ENCODE results near the gene DOCK6.

The DOCK6 gene

GRCh38 chr19:11236324-11237301 is 25.7 kb downstream of the DOCK6 start:
- no peak for ATAC-seq
- no peak for TF ChIP-seq ZNF8 (CRISPR knock-in tag; IDR thresholded peaks at IDR 0.05)
- no peak for TF ChIP-seq ZFP3 (CRISPR knock-in tag; IDR thresholded peaks at IDR 0.05)
- no peak for TF ChIP-seq POU6F1 (CRISPR knock-in tag; IDR thresholded peaks at IDR 0.05; ENCODE audit: borderline replicate concordance, low read depth)
- no peak for TF ChIP-seq GLIS3 (CRISPR knock-in tag; IDR thresholded peaks at IDR 0.05)
- no peak for TF ChIP-seq SNAI2 (CRISPR knock-in tag; IDR thresholded peaks at IDR 0.05)
- TF ChIP-seq TOX (CRISPR knock-in tag; IDR thresholded peaks at IDR 0.05; ENCODE audit: borderline replicate concordance): no peak
- TF ChIP-seq TCF4 (CRISPR knock-in tag; IDR thresholded peaks at IDR 0.05; ENCODE audit: borderline replicate concordance): no peak
- TF ChIP-seq ZNF70 (CRISPR knock-in tag; IDR thresholded peaks at IDR 0.05): no peak
- no peak for TF ChIP-seq OSR1 (CRISPR knock-in tag; IDR thresholded peaks at IDR 0.05)
- no peak for TF ChIP-seq ZFP30 (CRISPR knock-in tag; IDR thresholded peaks at IDR 0.05)
- TF ChIP-seq, protein P1, sequence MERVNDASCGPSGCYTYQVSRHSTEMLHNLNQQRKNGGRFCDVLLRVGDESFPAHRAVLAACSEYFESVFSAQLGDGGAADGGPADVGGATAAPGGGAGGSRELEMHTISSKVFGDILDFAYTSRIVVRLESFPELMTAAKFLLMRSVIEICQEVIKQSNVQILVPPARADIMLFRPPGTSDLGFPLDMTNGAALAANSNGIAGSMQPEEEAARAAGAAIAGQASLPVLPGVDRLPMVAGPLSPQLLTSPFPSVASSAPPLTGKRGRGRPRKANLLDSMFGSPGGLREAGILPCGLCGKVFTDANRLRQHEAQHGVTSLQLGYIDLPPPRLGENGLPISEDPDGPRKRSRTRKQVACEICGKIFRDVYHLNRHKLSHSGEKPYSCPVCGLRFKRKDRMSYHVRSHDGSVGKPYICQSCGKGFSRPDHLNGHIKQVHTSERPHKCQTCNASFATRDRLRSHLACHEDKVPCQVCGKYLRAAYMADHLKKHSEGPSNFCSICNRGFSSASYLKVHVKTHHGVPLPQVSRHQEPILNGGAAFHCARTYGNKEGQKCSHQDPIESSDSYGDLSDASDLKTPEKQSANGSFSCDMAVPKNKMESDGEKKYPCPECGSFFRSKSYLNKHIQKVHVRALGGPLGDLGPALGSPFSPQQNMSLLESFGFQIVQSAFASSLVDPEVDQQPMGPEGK (CRISPR knock-in tag; IDR thresholded peaks at IDR 0.05; ENCODE audit: borderline replicate concordance): no peak
- TF ChIP-seq CSRNP3 (CRISPR knock-in tag; IDR thresholded peaks at IDR 0.05): no peak
- no peak for TF ChIP-seq PPARA (CRISPR knock-in tag; IDR thresholded peaks at IDR 0.05; ENCODE audit: borderline replicate concordance)
- no peak for TF ChIP-seq RARB (CRISPR knock-in tag; IDR thresholded peaks at IDR 0.05)
- TF ChIP-seq ESRRG (CRISPR knock-in tag; IDR thresholded peaks at IDR 0.05): no peak
- no peak for TF ChIP-seq CSDC2 (CRISPR knock-in tag; IDR thresholded peaks at IDR 0.05)
- no peak for TF ChIP-seq TSHZ2 (CRISPR knock-in tag; IDR thresholded peaks at IDR 0.05)
- TF ChIP-seq ZNF565 (CRISPR knock-in tag; conservative IDR thresholded peaks at IDR 0.05; ENCODE audit: low read depth): no peak
- TF ChIP-seq ISL1 (CRISPR knock-in tag; IDR thresholded peaks at IDR 0.05): no peak

- no peak for ATAC-seq
- no peak for TF ChIP-seq OSR1 (CRISPR knock-in tag; IDR thresholded peaks at IDR 0.05)
- no peak for TF ChIP-seq GLIS3 (CRISPR knock-in tag; IDR thresholded peaks at IDR 0.05)
- no peak for TF ChIP-seq PPARA (CRISPR knock-in tag; IDR thresholded peaks at IDR 0.05; ENCODE audit: borderline replicate concordance)
- no peak for TF ChIP-seq TOX (CRISPR knock-in tag; IDR thresholded peaks at IDR 0.05; ENCODE audit: borderline replicate concordance)
- TF ChIP-seq ISL1 (CRISPR knock-in tag; IDR thresholded peaks at IDR 0.05): no peak
- TF ChIP-seq ZNF565 (CRISPR knock-in tag; conservative IDR thresholded peaks at IDR 0.05; ENCODE audit: low read depth): no peak
- no peak for TF ChIP-seq TSHZ2 (CRISPR knock-in tag; IDR thresholded peaks at IDR 0.05)
- TF ChIP-seq TCF4 (CRISPR knock-in tag; IDR thresholded peaks at IDR 0.05; ENCODE audit: borderline replicate concordance): no peak
- TF ChIP-seq BACH2 (CRISPR knock-in tag; IDR thresholded peaks at IDR 0.05; ENCODE audit: borderline replicate concordance): no peak
- no peak for TF ChIP-seq CREB5 (CRISPR knock-in tag; IDR thresholded peaks at IDR 0.05; ENCODE audit: low read depth)
- no peak for TF ChIP-seq ESRRG (CRISPR knock-in tag; IDR thresholded peaks at IDR 0.05)
- no peak for TF ChIP-seq ZNF70 (CRISPR knock-in tag; IDR thresholded peaks at IDR 0.05)
- no peak for TF ChIP-seq POU6F1 (CRISPR knock-in tag; IDR thresholded peaks at IDR 0.05; ENCODE audit: borderline replicate concordance, low read depth)
These were observed 27.7 kb downstream of the DOCK6 start for GRCh38 chr19:11234486-11235075.

All from SK-N-SH treated with all-trans-retinoic acid at 6 μM for 48 hours (cell line).